Measurements from ENCODE around the gene HOXC9.

DNA sequence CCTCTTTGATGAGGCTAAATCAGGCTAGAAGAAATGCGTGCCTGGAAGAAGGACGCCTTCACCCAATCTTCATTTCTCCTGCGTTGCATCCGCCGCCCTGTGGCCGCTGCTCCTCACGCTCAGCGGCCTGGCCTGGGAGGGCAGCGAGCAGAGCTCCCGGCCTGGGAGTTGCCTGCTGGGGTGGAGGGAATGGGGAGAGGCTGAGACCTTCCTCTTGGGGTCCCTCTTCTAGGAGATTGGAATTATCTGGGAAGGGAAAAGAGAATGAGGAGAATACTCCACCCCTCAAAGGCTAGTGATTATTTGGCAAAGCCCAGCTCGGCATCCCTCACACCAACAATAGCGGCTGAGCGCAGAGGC lies 47.6 kb upstream of the HOXC9 start:
- TF ChIP-seq CTCF (IDR thresholded peaks at IDR 0.05) (no peak), POLR2A (IDR thresholded peaks at IDR 0.05) (no peak)
